ENCODE data around the gene CAPN2. TPM values are rescaled to one million over a fixed set of nuclear protein-coding genes. Genes with fewer than 3 reads are reported as not detected.

CAPN2 gene
- 10 to 100 TPM; 23.6 to 24.3 TPM for total RNA-seq

GRCh38 chr1:223712194-223712849 lies at the start of gene CAPN2:
CAPN2 (plus strand) TSS chr1:223712539; CDS start chr1:223712641, 102 bp downstream.
- no peaks in the 10 kb centered on the region for H3K9me3 Mint-ChIP-seq
- DNase-seq: peak; percentile 71
- H3K27ac Mint-ChIP-seq: peak within 1 kb of the TSS; percentile 68
- peak within 1 kb of the TSS; percentile 81 for H3K4me3 Mint-ChIP-seq
- H3K27me3 Mint-ChIP-seq: peaks cover 5% of the 10 kb centered on the region
- H3K4me1 Mint-ChIP-seq: peaks cover 44% of the 10 kb centered on the region
- peaks cover 3% of the 10 kb centered on the region for H3K36me3 Mint-ChIP-seq

- H3K9me3 Mint-ChIP-seq: no peaks in the 10 kb centered on the region
- H3K36me3 Mint-ChIP-seq: no peaks in the 10 kb centered on the region
- H3K4me3 Mint-ChIP-seq: no peak overlapping the region
- DNase-seq: no peak
- no peaks in the 10 kb centered on the region for H3K4me1 Mint-ChIP-seq
- peaks cover 18% of the 10 kb centered on the region for H3K27me3 Mint-ChIP-seq
- no peak overlapping the region for H3K27ac Mint-ChIP-seq
Measured at GRCh38 chr1:223662943-223663342, 49.4 kb upstream of the CAPN2 start.

- no peak for DNase-seq
- Mint-ChIP-seq H3K9me3 (no peaks in the 10 kb centered on the region), H3K36me3 (no peaks in the 10 kb centered on the region), H3K4me3 (no peak overlapping the region), H3K27ac (no peak overlapping the region), H3K4me1 (no peaks in the 10 kb centered on the region), H3K27me3 (peaks cover 18% of the 10 kb centered on the region)
Measured at GRCh38 chr1:223664106-223664505, 48.2 kb upstream of the CAPN2 start.

- Mint-ChIP-seq H3K27ac (no peak within 1 kb of the TSS), H3K27me3 (peaks cover 18% of the 10 kb centered on the region), H3K9me3 (no peaks in the 10 kb centered on the region), H3K36me3 (no peaks in the 10 kb centered on the region), H3K4me3 (no peak within 1 kb of the TSS), H3K4me1 (no peaks in the 10 kb centered on the region)
- DNase-seq: no peak
Measured at GRCh38 chr1:223665592-223666312, 46.6 kb upstream of the CAPN2 start, which contains the start of gene CAPN8. CAPN8 (minus strand) TSS chr1:223665701; CDS start chr1:223665646, 55 bp downstream.

- Mint-ChIP-seq H3K27me3 (peaks cover 7% of the 10 kb centered on the region), H3K9me3 (no peaks in the 10 kb centered on the region), H3K36me3 (no peaks in the 10 kb centered on the region), H3K4me3 (no peak overlapping the region), H3K27ac (no peak overlapping the region), H3K4me1 (no peaks in the 10 kb centered on the region)
- no peak for DNase-seq
Measured at GRCh38 chr1:223667484-223668182, 44.7 kb upstream of the CAPN2 start.

- DNase-seq: no peak
- Mint-ChIP-seq H3K27ac (no peak overlapping the region), H3K4me3 (no peak overlapping the region), H3K36me3 (no peaks in the 10 kb centered on the region), H3K27me3 (no peaks in the 10 kb centered on the region), H3K4me1 (no peaks in the 10 kb centered on the region), H3K9me3 (no peaks in the 10 kb centered on the region)
Measured at GRCh38 chr1:223669003-223669795, 43.1 kb upstream of the CAPN2 start.

- Mint-ChIP-seq H3K36me3 (no peaks in the 10 kb centered on the region), H3K9me3 (peaks cover 8% of the 10 kb centered on the region), H3K4me1 (no peaks in the 10 kb centered on the region), H3K27me3 (no peaks in the 10 kb centered on the region), H3K4me3 (no peak overlapping the region), H3K27ac (no peak overlapping the region)
- DNase-seq: no peak
Measured at GRCh38 chr1:223670458-223671159, 41.7 kb upstream of the CAPN2 start.

- Mint-ChIP-seq H3K27ac (no peak overlapping the region), H3K27me3 (no peaks in the 10 kb centered on the region), H3K4me1 (no peaks in the 10 kb centered on the region), H3K36me3 (no peaks in the 10 kb centered on the region), H3K9me3 (peaks cover 8% of the 10 kb centered on the region), H3K4me3 (no peak overlapping the region)
- DNase-seq: no peak
Measured at GRCh38 chr1:223674119-223674890, 38.0 kb upstream of the CAPN2 start.

- peaks cover 8% of the 10 kb centered on the region for H3K9me3 Mint-ChIP-seq
- peaks cover 7% of the 10 kb centered on the region for H3K27me3 Mint-ChIP-seq
- H3K27ac Mint-ChIP-seq: no peak overlapping the region
- H3K4me3 Mint-ChIP-seq: no peak overlapping the region
- H3K36me3 Mint-ChIP-seq: no peaks in the 10 kb centered on the region
- DNase-seq: no peak
- no peaks in the 10 kb centered on the region for H3K4me1 Mint-ChIP-seq
Measured at GRCh38 chr1:223678841-223679240, 33.5 kb upstream of the CAPN2 start.

GRCh38 chr1:223680188-223680587 lies 32.2 kb upstream of the CAPN2 start:
- Mint-ChIP-seq H3K27me3 (peaks cover 7% of the 10 kb centered on the region), H3K27ac (no peak overlapping the region)

GRCh38 chr1:223682502-223682901 lies 29.8 kb upstream of the CAPN2 start:
- Mint-ChIP-seq H3K27me3 (peaks cover 11% of the 10 kb centered on the region), H3K9me3 (no peaks in the 10 kb centered on the region), H3K4me3 (no peak overlapping the region), H3K27ac (no peak overlapping the region), H3K36me3 (no peaks in the 10 kb centered on the region), H3K4me1 (no peaks in the 10 kb centered on the region)
- no peak for DNase-seq

More at GRCh38 chr1:223680188-223680587, 32.2 kb upstream of the CAPN2 start:
- Mint-ChIP-seq H3K4me3 (no peak overlapping the region), H3K9me3 (peaks cover under 1% of the 10 kb centered on the region), H3K36me3 (no peaks in the 10 kb centered on the region), H3K4me1 (no peaks in the 10 kb centered on the region)
- DNase-seq: no peak

- H3K4me3 Mint-ChIP-seq: no peak overlapping the region
- peaks cover 4% of the 10 kb centered on the region for H3K9me3 Mint-ChIP-seq
- H3K4me1 Mint-ChIP-seq: no peaks in the 10 kb centered on the region
- peaks cover 11% of the 10 kb centered on the region for H3K27me3 Mint-ChIP-seq
- no peaks in the 10 kb centered on the region for H3K36me3 Mint-ChIP-seq
- H3K27ac Mint-ChIP-seq: no peak overlapping the region
- peak; percentile 37 for DNase-seq
Measured at GRCh38 chr1:223683586-223684487, 28.5 kb upstream of the CAPN2 start.

GRCh38 chr1:223684488-223684792 lies 27.9 kb upstream of the CAPN2 start:
- H3K27ac Mint-ChIP-seq: no peak overlapping the region
- peaks cover 11% of the 10 kb centered on the region for H3K27me3 Mint-ChIP-seq

More at GRCh38 chr1:223684488-223684792, 27.9 kb upstream of the CAPN2 start:
- no peaks in the 10 kb centered on the region for H3K36me3 Mint-ChIP-seq
- DNase-seq: no peak
- no peak overlapping the region for H3K4me3 Mint-ChIP-seq
- H3K4me1 Mint-ChIP-seq: no peaks in the 10 kb centered on the region
- peaks cover 4% of the 10 kb centered on the region for H3K9me3 Mint-ChIP-seq

Data from activated naive CD8-positive, alpha-beta T cell treated with anti-CD3 and anti-CD28 coated beads for 36 hours (primary cell).